Activated naive CD4-positive, alpha-beta T cell treated with anti-CD3 and anti-CD28 coated beads, Interleukin-2, amount 50 U/mL, for 16 hours (primary cell): ENCODE results near the gene YKT6.
"Not testable (repeated sequence)": the region's sequence is repeated elsewhere in the genome, so short reads cannot be mapped to it uniquely, and the experiment has no call there.

ENCODE experiments used
- DNase-seq: peaks from one replicate; pipeline ENCODE4 v3.0.0-alpha.2; 2020

YKT6 gene

DNA sequence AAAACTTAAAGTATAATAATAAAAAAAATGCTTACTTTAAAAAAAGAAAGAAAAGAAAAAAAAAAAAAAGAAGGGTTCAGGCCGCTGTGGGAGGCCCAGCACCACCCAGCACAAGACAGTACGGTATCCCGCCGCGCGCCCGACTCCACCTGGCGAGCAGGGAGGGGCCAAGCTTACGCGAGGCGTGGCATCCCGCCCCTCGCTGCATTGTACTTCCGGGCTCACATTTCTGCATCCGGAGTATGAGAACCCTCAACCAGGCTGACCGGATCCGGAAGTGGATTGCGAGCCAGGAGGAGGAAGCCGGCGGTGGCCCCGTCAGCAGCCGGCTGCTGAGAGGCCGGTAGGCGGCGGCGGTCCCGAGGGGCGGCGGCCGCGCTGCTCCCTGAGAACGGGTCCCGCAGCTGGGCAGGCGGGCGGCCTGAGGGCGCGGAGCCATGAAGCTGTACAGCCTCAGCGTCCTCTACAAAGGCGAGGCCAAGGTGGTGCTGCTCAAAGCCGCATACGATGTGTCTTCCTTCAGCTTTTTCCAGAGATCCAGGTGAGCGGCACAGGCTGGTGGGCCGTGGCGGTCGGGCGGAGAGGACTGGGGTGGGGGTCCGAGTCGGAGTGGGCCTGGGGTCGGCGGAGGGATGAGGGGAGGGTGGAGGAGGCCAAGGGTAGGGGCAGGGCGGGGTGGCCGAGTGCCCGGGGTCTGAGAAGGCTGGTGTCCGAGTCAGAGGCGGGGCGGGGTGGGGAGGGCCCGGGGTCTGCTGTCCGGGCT is at the start of gene YKT6:
Gene YKT6, plus strand, starts transcription at position 280 of the 763 bp plus-strand sequence. Its CDS starts 158 bp downstream, at position 438.
- DNase-seq = peak; percentile 95

GRCh38 chr7:44151956-44152355 is 48.8 kb upstream of the YKT6 start:
- no peak for DNase-seq

GRCh38 chr7:44152971-44153947 is 47.5 kb upstream of the YKT6 start:
- DNase-seq = no peak

DNA sequence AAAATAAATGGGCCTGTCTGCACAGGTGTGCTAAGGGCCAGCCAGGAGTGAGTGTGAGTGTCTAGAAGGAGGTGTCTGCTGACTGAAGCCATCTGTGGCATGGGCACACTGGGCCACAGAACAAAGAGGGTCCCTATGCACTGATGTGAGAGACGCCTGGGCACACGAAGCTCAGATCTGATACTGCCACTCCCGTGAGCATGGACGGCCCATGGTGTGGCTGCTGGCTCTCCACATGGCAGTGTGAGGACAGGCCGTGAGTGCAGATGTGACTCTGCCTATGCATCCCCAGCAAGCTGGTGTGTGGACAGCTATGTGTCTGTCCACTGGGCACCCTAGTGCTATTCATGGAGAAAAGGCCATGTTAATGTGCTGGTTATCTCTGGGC is 46.8 kb upstream of the YKT6 start:
- no peak for DNase-seq

GRCh38 chr7:44154703-44155102 is 46.1 kb upstream of the YKT6 start:
- DNase-seq = no peak

GRCh38 chr7:44155191-44156185 is 45.3 kb upstream of the YKT6 start:
- DNase-seq = no peak

DNA sequence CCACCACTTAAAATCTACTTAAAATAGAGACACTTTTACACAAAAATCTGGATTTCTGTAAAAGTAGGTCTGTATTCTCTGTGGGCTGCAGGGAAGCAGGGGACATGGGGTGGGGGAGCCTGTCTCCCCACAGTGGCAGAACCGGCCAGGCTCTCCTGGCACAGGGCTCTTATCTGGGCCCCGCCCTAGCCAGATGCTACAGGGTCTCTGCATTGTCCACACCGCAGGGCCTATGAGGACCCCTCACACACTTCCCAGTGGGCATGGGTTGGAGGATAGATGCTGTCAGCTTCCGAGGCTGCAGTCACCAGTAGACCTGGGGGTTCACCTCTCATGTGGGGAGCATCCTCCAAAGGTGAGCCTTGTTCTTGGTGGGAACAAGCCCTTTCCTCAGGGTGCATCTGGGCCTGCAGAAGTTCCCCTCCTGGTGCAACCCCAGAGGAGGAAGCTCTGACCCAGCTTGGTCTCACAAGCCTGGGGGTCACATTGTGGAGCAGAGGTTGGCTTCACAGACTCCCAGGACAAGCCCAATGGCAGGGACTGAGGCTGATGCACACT is 44.2 kb upstream of the YKT6 start:
- DNase-seq = no peak

- no peak for DNase-seq
These were observed 43.4 kb upstream of the YKT6 start for GRCh38 chr7:44157116-44158080.

DNA sequence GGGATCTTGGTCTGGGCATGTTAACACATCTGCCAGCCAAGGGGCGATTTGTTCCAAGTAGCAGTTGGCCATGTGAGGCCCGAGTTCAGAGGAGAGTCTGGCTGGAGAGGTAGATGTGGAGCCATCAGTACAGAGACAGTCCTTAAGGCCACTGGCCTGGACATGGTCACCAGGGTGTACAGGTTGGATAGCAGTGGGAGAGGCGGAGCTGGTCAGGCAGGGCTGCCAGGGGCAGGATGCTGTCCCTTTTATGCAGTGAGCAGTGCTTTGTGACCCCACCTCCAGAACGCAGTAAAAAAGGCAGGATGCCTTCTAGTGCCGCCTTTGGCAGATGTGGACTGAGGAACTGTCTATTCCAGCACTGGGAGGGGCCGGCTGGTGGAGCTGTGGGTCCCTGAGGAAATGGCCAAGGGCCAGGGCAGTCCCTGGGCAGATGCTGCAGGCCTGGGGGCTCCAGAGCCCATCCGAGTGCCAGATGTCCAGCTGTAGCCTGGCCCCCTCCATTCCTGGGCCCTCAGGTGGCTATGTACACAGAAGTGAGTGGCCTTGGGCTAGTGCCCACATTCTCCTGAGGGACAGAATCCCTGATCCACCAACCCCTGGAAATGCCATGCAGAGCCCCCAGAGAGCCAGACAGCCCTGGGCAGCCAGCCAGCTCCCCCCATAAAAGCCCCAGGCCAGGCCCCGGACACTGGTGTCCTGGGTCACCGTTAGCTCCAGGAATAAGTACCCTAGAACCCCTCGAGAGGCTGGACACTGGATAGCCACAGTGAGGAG is 42.5 kb upstream of the YKT6 start:
- DNase-seq = no peak

DNA sequence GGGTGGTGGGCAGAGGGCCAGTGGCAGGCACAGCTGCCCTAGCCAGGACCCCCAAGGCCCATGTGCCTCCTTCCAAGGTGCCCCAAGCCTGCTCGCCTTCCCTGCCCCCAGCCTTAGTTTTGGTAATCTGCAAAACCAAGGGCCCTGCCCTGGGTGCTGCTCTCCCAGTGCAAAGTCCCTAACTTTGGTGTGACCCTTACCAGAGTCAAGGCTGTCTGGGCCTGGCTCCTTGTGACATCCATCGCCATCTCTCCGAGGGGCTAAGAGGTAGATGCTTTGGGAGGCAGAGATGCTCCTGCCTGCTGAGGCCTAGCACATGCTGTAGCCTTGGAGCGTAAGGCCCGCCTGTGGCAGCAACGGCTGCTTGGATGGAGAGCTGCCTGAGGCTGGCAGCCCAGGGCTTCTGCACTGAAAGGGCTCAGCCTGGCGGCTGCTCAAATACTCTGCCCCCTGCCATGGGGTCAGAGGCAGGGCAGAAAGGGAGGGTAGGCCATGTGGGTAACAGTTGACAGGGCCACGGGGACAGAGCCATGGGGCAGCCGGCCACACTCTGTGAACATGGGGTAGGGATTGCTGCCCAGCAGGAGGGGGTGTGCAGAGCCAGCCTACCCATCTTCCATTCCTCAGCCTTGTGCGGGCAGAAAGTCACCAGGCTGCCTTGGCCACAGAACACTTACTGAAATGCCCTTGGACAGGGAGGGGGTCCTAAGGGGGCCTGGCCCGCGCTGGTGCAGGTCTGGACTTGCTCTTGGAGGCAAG is 41.7 kb upstream of the YKT6 start:
- no peak for DNase-seq

DNA sequence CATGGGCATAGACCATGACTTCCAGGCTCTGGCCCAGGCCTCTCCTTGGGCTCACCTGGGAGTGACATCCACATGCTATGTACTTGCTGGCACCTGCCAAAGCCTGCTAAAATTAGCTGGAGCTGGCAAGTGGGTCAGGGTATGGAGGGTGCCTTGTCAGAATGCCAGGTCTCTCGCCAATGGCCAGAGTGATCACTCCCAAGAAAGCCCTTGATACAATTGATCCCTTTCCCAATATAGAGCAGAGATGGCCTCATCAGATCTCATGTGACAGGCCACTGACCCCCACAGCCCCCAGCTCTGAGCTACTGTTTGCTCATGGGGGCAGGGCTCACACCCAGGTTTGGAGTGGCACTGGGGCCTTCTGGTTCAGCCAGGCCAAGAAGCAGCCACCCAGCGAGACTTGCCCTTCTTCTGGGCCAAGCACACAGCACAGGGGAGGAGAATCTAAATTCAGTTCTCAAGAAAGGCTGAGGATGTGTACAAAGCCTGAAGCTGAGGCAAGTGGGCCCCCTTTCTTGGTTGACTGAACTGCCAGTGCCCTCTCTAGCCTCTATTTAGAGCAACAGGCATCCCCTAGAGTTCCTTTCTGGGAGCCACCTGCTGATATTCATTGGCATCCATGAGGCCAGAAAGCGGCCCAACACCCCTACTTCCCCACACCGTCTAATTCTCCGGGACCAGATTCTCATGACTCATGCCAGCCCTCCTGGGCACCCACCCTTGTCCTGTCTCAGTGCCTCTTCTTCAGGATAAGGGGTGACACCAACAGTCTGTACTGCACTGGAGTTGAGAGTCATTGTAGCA is 40.8 kb upstream of the YKT6 start:
- DNase-seq = no peak

GRCh38 chr7:44161371-44161770 is 39.4 kb upstream of the YKT6 start:
- no peak for DNase-seq

GRCh38 chr7:44162179-44162578 is 38.6 kb upstream of the YKT6 start:
- DNase-seq = no peak

DNA sequence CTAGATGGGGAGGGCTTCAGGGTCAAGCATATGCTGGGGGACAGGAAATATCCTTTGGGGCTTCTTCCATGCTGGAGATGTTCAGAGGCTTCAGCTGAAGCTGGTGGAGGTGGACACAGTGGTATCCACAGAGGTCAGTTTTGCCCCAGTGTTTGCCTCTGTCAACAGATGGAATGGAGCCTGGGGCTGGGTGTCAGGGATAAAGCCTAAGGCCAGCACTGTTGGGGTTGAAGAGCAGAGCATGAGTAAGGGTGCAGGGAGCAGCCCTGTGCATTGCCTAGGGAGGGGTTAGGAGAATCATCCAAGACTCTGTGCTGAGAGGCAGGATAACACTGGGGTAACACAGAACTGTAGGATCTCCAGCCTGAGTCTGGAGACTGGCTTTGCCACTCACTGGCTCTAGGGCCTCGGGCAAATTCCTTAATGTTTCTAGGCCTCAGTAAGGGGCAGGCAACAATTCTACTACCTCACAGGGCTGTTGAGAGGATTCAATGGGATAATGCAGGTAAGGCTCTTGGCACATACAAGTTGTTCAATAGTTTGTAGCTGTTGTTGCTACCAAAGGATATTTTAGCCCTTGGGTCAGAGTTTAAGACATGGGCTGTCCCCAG is 37.9 kb upstream of the YKT6 start:
- DNase-seq = no peak

- DNase-seq = no peak
These were observed 37.2 kb upstream of the YKT6 start for GRCh38 chr7:44163591-44163990.

DNA sequence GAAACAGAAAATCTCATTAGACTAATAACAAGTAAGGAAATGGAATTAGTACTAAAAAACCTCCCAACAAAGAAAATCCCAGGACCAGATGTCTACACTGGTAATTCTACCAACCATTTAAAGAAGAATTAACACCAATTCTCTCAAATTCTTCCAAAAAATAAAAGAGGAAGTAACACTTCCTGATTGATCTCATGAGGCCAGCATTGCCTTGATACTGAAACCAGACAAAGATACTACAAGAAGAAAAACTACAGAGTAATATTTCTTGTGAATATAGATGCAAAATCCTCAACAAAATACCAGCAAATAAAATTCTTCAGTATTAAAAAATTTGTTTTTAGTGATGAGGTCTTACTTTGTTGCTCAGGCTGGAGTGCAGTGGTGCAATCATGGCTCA is 32.9 kb upstream of the YKT6 start:
- no peak for DNase-seq

- DNase-seq = not testable (repeated sequence)
These were observed 28.9 kb upstream of the YKT6 start for GRCh38 chr7:44171901-44172300.

GRCh38 chr7:44172352-44172751 is 28.4 kb upstream of the YKT6 start:
- DNase-seq = no peak
